H1 (cell line): ENCODE data around the gene SFXN2. TPM values are rescaled to one million over a fixed set of nuclear protein-coding genes. Genes with fewer than 3 reads are reported as not detected.
A peak's percentile ranks its signal among the peaks of the same experiment; 100 is the strongest.

Experiments used
- CTCF ChIA-PET: fragments of 300-600 bp; sonication (Branson Sonifier 250); formaldehyde crosslinking; loops from one replicate; lab custom pipeline; 2021; ENCODE audit not compliant: partially characterized antibody; lab: Charles Lee
- POLR2A ChIA-PET: fragments of 300-600 bp; sonication (Branson Sonifier 250); formaldehyde crosslinking; loops from one replicate; lab custom pipeline; 2021; ENCODE audit warnings: inconsistent platforms; ENCODE audit not compliant: partially characterized antibody; lab: Charles Lee
- DNase-seq, 2 experiments: peaks; one replicate each; pipeline versions ENCODE4 v3.0.0 to v3.0.0-alpha.2; 2010 to 2022; ENCODE audit warnings: low spot score in 2 of 2, low read depth in 1 of 2, mixed read lengths in 1 of 2
- FAIRE-seq: peaks from 2 replicates; lab custom pipeline; 2011; peaks lifted over from hg19 to GRCh38; lab: Jason Lieb, UNC
- H2AFZ ChIP-seq: 2 replicates; pipeline ENCODE4 v1.8.1; 2012; ENCODE audit warnings: low read length, inconsistent platforms
- H2AK5ac ChIP-seq: 2 replicates; pipeline ENCODE4 v1.6.1; 2013; ENCODE audit warnings: low read depth, low read length
- H2BK120ac ChIP-seq: replicated peaks from 2 replicates; pipeline ENCODE3; 2013; ENCODE audit warnings: low read depth, low read length, inconsistent platforms
- H2BK12ac ChIP-seq: 2 replicates; pipeline ENCODE4 v1.6.1; 2013; ENCODE audit warnings: low read depth, low read length
- H2BK15ac ChIP-seq: 2 replicates; pipeline ENCODE4 v1.6.1; 2013; ENCODE audit warnings: low read length
- H2BK20ac ChIP-seq: 2 replicates; pipeline ENCODE4 v1.6.1; 2013; ENCODE audit warnings: low read length
- H2BK5ac ChIP-seq: 2 replicates; pipeline ENCODE4 v1.6.1; 2013; ENCODE audit warnings: low read depth, low read length
- H3K14ac ChIP-seq: 2 replicates; pipeline ENCODE4 v1.6.1; 2013; ENCODE audit warnings: inconsistent platforms; ENCODE audit not compliant: insufficient read length
- H3K18ac ChIP-seq: 2 replicates; pipeline ENCODE4 v1.6.1; 2013; ENCODE audit warnings: low read length; ENCODE audit errors: extremely low read depth
- H3K23ac ChIP-seq: 2 replicates; pipeline ENCODE4 v1.6.1; 2013; ENCODE audit warnings: inconsistent platforms; ENCODE audit not compliant: insufficient read length
- H3K23me2 ChIP-seq: 2 replicates; pipeline ENCODE4 v1.6.1; 2013; ENCODE audit warnings: low read depth, low read length
- H3K27ac ChIP-seq: 2 replicates; pipeline ENCODE4 v1.6.1; 2011; ENCODE audit warnings: low read depth, low read length, inconsistent platforms
- H3K27me3 ChIP-seq, 4 experiments: replicated peaks in 1 of 4; 1 replicate in 1 of 4; 2 replicates in 3 of 4; pipeline versions ENCODE4 v1.6.1 to v1.8.1; 2011 to 2013; ENCODE audit warnings: low read length in 3 of 4, mild to moderate bottlenecking in 3 of 4, inconsistent platforms in 2 of 4, mixed read lengths in 2 of 4, moderate library complexity in 1 of 4; ENCODE audit not compliant: control insufficient read depth in 3 of 4, insufficient read depth in 3 of 4; ENCODE audit errors: extremely low read depth in 1 of 4
- H3K36me3 ChIP-seq, 4 experiments: 2 replicates each; pipeline versions ENCODE4 v1.6.1 to v1.8.1; 2011 to 2013; ENCODE audit warnings: mild to moderate bottlenecking in 4 of 4, low read length in 3 of 4, moderate library complexity in 2 of 4, control low read depth in 1 of 4, inconsistent platforms in 1 of 4; ENCODE audit not compliant: insufficient read depth in 4 of 4, control insufficient read depth in 2 of 4
- H3K4ac ChIP-seq: replicated peaks from 2 replicates; pipeline ENCODE3; 2013; ENCODE audit warnings: low read length, low read depth, mixed read lengths, inconsistent platforms; ENCODE audit not compliant: insufficient read length
- H3K4me1 ChIP-seq, 4 experiments: replicated peaks in 1 of 4; 1 replicate in 1 of 4; 2 replicates in 3 of 4; pipeline versions ENCODE4 v1.6.1 to v1.8.1; 2011 to 2013; ENCODE audit warnings: low read length in 3 of 4, inconsistent platforms in 2 of 4, mixed read lengths in 1 of 4; ENCODE audit not compliant: insufficient read depth in 4 of 4, control insufficient read depth in 3 of 4
- H3K4me2 ChIP-seq, 2 experiments: 2 replicates each; pipeline versions ENCODE4 v1.6.1 to v1.8.1; 2011 to 2013; ENCODE audit warnings: low read depth in 2 of 2, low read length in 2 of 2, control low read depth in 1 of 2, inconsistent platforms in 1 of 2, mild to moderate bottlenecking in 1 of 2; ENCODE audit not compliant: insufficient read depth in 1 of 2
- H3K4me3 ChIP-seq, 4 experiments: fragments of 200-600, 300-600 bp in 1 of 4; sonication (generic), shearing (Covaris generic), sonication (Bioruptor Twin) in 1 of 4; 2 replicates each; pipeline versions ENCODE4 v1.5.1 to v1.8.1; 2011 to 2016; ENCODE audit warnings: low read length in 4 of 4, low read depth in 3 of 4, control low read depth in 2 of 4, inconsistent platforms in 2 of 4, mild to moderate bottlenecking in 2 of 4, mixed read lengths in 1 of 4, moderate library complexity in 1 of 4; ENCODE audit not compliant: insufficient read depth in 2 of 4; ENCODE audit errors: extremely low read depth in 1 of 4
- H3K56ac ChIP-seq: replicated peaks from 2 replicates; pipeline ENCODE3; 2013; ENCODE audit warnings: low read depth, mild to moderate bottlenecking, mixed read lengths, low read length, inconsistent platforms; ENCODE audit not compliant: insufficient read length
- H3K79me1 ChIP-seq: 2 replicates; pipeline ENCODE4 v1.6.1; 2013; ENCODE audit warnings: low read depth, low read length, control low read depth
- H3K79me2 ChIP-seq, 2 experiments: 2 replicates each; pipeline versions ENCODE4 v1.6.1 to v1.8.1; 2012 to 2013; ENCODE audit warnings: low read length in 2 of 2, mild to moderate bottlenecking in 2 of 2, inconsistent platforms in 1 of 2; ENCODE audit not compliant: insufficient read depth in 2 of 2, control insufficient read depth in 1 of 2
- H3K9ac ChIP-seq, 4 experiments: replicated peaks in 1 of 4; 1 replicate in 1 of 4; 2 replicates in 3 of 4; pipeline versions ENCODE4 v1.6.1 to v1.8.1; 2011 to 2013; ENCODE audit warnings: low read depth in 3 of 4, low read length in 3 of 4, control low read depth in 2 of 4, mild to moderate bottlenecking in 2 of 4, moderate library complexity in 2 of 4, inconsistent platforms in 1 of 4; ENCODE audit errors: extremely low read depth in 1 of 4
- H3K9me3 ChIP-seq, 2 experiments: 2 replicates each; pipeline versions ENCODE4 v1.6.1 to v1.8.1; 2012 to 2013; ENCODE audit warnings: mild to moderate bottlenecking in 2 of 2, moderate library complexity in 2 of 2, control low read depth in 1 of 2, inconsistent platforms in 1 of 2, low read depth in 1 of 2, low read length in 1 of 2, mixed read lengths in 1 of 2; ENCODE audit not compliant: insufficient read depth in 2 of 2
- H4K20me1 ChIP-seq, 2 experiments: replicated peaks in 1 of 2; 2 replicates each; pipeline versions ENCODE3 to v1.8.1; 2011 to 2013; ENCODE audit warnings: inconsistent platforms in 2 of 2, low read length in 2 of 2, mild to moderate bottlenecking in 1 of 2; ENCODE audit not compliant: insufficient read depth in 2 of 2, control insufficient read depth in 1 of 2
- H4K5ac ChIP-seq: 2 replicates; pipeline ENCODE4 v1.6.1; 2013; ENCODE audit warnings: low read length, low read depth, mixed read lengths, inconsistent platforms; ENCODE audit not compliant: insufficient read length
- H4K8ac ChIP-seq: 2 replicates; pipeline ENCODE4 v1.8.0; 2013; ENCODE audit warnings: mild to moderate bottlenecking, moderate library complexity, low read length, inconsistent platforms; ENCODE audit not compliant: insufficient read depth; ENCODE audit errors: extremely low read depth
- H4K91ac ChIP-seq: replicated peaks from 2 replicates; pipeline ENCODE3; 2013; ENCODE audit warnings: low read length, mixed read lengths, inconsistent platforms; ENCODE audit not compliant: insufficient read length
- KDM4A ChIP-seq: IDR thresholded peaks from one replicate; pipeline ENCODE4 v1.7.1; 2012; ENCODE audit warnings: low read depth, mild to moderate bottlenecking, moderate library complexity, low read length, inconsistent platforms; ENCODE audit not compliant: severe bottlenecking
- TAF1 ChIP-seq: IDR thresholded peaks from 2 replicates; pipeline ENCODE4 v1.6.1; 2011; ENCODE audit warnings: mild to moderate bottlenecking, low read depth, low read length
- WGBS, 2 experiments: shearing (Covaris generic) in 1 of 2; methylation state at CpG; one replicate each; pipeline versions ENCODE4 v1.1.6 to v1.1.7; 2013 to 2015; ENCODE audit warnings: low lambda C conversion rate in 2 of 2, mixed read lengths in 2 of 2, inconsistent platforms in 1 of 2, low coverage in 1 of 2, missing lambda C conversion rate in 1 of 2; ENCODE audit not compliant: insufficient replicate concordance in 2 of 2, insufficient coverage in 1 of 2, insufficient read length in 1 of 2; ENCODE audit errors: extremely low coverage in 1 of 2, missing lambda C conversion rate in 1 of 2; 5-methylcytosine and 5-hydroxymethylcytosine counted together
- polyA plus RNA-seq, 7 experiments: library from polyadenylated mRNA; depleted of rRNA in 3 of 7; stranded (reverse) in 5 of 7; unstranded in 2 of 7; fragments of >200 nt in 5 of 7; fragments of 200-250 nt in 2 of 7; gene quantifications; 1 replicate in 5 of 7; 2 replicates in 1 of 7; 4 replicates in 1 of 7; pipeline versions ENCODE4 v1.2.1 to v1.2.3, GENCODE V29; 2011 to 2013; ENCODE audit warnings: missing spikeins in 2 of 7, mixed read lengths in 2 of 7
- total RNA-seq: library from RNA; stranded (reverse); fragmentation: NEBNext Ultra II Directional; extraction: Animal tissue kit (Norgen Biotek cat#: 25700); gene quantifications from 2 replicates; pipeline ENCODE4 v1.2.1, GENCODE V29; 2021
- TF ChIP-seq, protein P1 (sequence below): IDR thresholded peaks from 2 replicates; pipeline ENCODE4 v1.6.1; 2012; ENCODE audit warnings: inconsistent platforms
- TF ChIP-seq, protein P2 (sequence below): IDR thresholded peaks from 2 replicates; pipeline ENCODE4 v1.6.1; 2012; ENCODE audit warnings: low read length, inconsistent platforms

The SFXN2 gene
- total and polyA plus RNA-seq, 2 of the 8 experiments (the other 6 are each of a cell fraction or from before 2014, with no cell fraction given), result 20.5 to 23.5 TPM

DNA sequence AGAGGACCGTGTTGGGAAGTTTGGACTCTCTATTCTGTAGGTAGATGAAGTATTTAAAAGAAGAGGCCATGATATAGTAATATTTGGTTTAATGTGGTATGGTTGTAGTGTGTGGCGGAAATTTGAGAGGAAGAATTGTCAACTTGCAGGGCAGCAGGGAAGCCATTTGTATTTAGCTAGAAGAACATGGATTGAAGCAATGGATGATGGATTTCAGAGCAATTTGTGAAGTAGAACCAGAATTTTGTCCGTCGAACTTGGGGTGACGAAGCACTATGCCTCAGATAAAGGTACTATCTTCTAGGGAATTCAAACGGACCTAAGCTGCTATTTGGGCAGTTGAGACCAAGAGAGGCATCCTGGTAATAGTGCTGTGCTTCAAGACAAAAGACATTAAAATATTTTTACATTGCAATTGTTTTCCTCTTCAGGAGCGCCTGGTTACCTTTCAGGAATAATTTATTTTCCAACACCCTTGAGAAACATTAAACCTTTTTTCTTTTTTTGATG, 28.7 kb downstream of the SFXN2 start:
- no peak overlapping the region for H3K14ac ChIP-seq
- H3K56ac ChIP-seq, result no peak overlapping the region
- TF ChIP-seq, protein P1, sequence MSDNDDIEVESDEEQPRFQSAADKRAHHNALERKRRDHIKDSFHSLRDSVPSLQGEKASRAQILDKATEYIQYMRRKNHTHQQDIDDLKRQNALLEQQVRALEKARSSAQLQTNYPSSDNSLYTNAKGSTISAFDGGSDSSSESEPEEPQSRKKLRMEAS, result no peak
- TF ChIP-seq TAF1 (0 out of 2 replicates have a peak, but pooled peaks have one; percentile 13), KDM4A (peak; percentile 23)
- TF ChIP-seq, protein P2, sequence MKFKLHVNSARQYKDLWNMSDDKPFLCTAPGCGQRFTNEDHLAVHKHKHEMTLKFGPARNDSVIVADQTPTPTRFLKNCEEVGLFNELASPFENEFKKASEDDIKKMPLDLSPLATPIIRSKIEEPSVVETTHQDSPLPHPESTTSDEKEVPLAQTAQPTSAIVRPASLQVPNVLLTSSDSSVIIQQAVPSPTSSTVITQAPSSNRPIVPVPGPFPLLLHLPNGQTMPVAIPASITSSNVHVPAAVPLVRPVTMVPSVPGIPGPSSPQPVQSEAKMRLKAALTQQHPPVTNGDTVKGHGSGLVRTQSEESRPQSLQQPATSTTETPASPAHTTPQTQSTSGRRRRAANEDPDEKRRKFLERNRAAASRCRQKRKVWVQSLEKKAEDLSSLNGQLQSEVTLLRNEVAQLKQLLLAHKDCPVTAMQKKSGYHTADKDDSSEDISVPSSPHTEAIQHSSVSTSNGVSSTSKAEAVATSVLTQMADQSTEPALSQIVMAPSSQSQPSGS, result peak; percentile 12; the same call in 1 of the 2 replicates
- peak overlapping the region; percentile 47 to 67 for H3K4me2 ChIP-seq
- H3K27me3 ChIP-seq, result no peaks in the 10 kb centered on the region; a peak in 1 of 7 replicates
- peaks cover 0 to 24% of the 10 kb centered on the region in 2 experiments; a peak in 2 of 4 replicates for H3K79me2 ChIP-seq
- peak overlapping the region in 1 of 4 experiments; percentile 5; a peak in 1 of 7 replicates for H3K9ac ChIP-seq
- peaks cover 0 to 6% (median 2%) of the 10 kb centered on the region in 4 experiments; a peak in 4 of 7 replicates for H3K4me1 ChIP-seq
- ChIA-PET CTCF (interaction anchor here (0.9 to 4.2 kb wide), 4 partner anchors 9 to 30 kb away, joined by 3 to 33 read pairs (median 8); no protein-coding TSS in a partner anchor), POLR2A (interaction anchor here (0.8 to 6.5 kb wide), 19 partner anchors 8 to 311 kb away, joined by 3 to 31 read pairs (median 4); partner anchors contain the start of genes ARL3, AS3MT, CUEDC2 and SFXN2)
- H2AFZ ChIP-seq, result peak overlapping the region; percentile 68
- H3K79me1 ChIP-seq, result peaks cover 4% of the 10 kb centered on the region
- no peak overlapping the region for H4K91ac ChIP-seq
- H2BK12ac ChIP-seq, result peak overlapping the region; percentile 73; the same call in 1 of the 2 replicates
- H3K23ac ChIP-seq, result no peak overlapping the region
- peak overlapping the region; percentile 48; the same call in 1 of the 2 replicates for H2BK15ac ChIP-seq
- no peak overlapping the region for H4K5ac ChIP-seq
- FAIRE-seq, result no peak
- H2AK5ac ChIP-seq, result no peak overlapping the region
- H2BK5ac ChIP-seq, result no peak overlapping the region
- H2BK20ac ChIP-seq, result no peak overlapping the region
- H3K9me3 ChIP-seq, result no peaks in the 10 kb centered on the region
- H2BK120ac ChIP-seq, result no peak overlapping the region
- no peak overlapping the region for H4K8ac ChIP-seq
- H3K36me3 ChIP-seq, result no peaks in the 10 kb centered on the region; a peak in 2 of 8 replicates
- H3K23me2 ChIP-seq, result peaks cover 6% of the 10 kb centered on the region
- H3K18ac ChIP-seq, result no peak overlapping the region
- no peak for DNase-seq
- H3K4ac ChIP-seq, result no peak overlapping the region
- WGBS, 2 experiments, result 34 to 100% methylated on average over 1 to 7 of the region's 7 CpGs
- no peak overlapping the region for H3K27ac ChIP-seq
- peak overlapping the region in 2 of 4 experiments; percentile 23 to 91; a peak in 4 of 8 replicates for H3K4me3 ChIP-seq
- H4K20me1 ChIP-seq, result no peaks in the 10 kb centered on the region
